Lower leg skin (tissue), 4 donors: Measurements from ENCODE around the gene SMO. TPM values are rescaled to one million over a fixed set of nuclear protein-coding genes. Genes with fewer than 3 reads are reported as not detected.
"Not testable (repeated sequence)": the region's sequence is repeated elsewhere in the genome, so short reads cannot be mapped to it uniquely, and the experiment has no call there.

ENCODE experiments used
- DNase-seq, 2 donors: peaks; one replicate each; pipeline ENCODE4 v3.0.0-alpha.2; 2019; ENCODE audit warnings: low spot score in 2 of 2
- H3K4me3 ChIP-seq: fragments of 200-600 bp; sonication (generic); 2 replicates; pipeline ENCODE4 v1.5.1; 2017; ENCODE audit warnings: mild to moderate bottlenecking, low read depth; ENCODE audit not compliant: poor library complexity, severe bottlenecking
- CTCF ChIP-seq, 3 donors: fragments of 450-650 bp; IDR thresholded peaks; one replicate each; pipeline ENCODE4 v1.5.1; 2016; ENCODE audit warnings: antibody characterized with exemption in 3 of 3, mild to moderate bottlenecking in 3 of 3, moderate library complexity in 2 of 3
- POLR2A ChIP-seq, 2 donors: fragments of 450-650 bp; IDR thresholded peaks; one replicate each; pipeline ENCODE4 v1.6.1; 2016 to 2017; ENCODE audit warnings: antibody characterized with exemption in 2 of 2, mild to moderate bottlenecking in 1 of 2, moderate library complexity in 1 of 2
- WGBS, 2 donors: methylation state at CpG; one replicate each; pipeline ENCODE4 v1.1.5; 2018; 5-methylcytosine and 5-hydroxymethylcytosine counted together
- intact Hi-C: fragments of 100-400 bp; cut with DNase I; formaldehyde crosslinking; loops from one replicate; pipeline ENCODE4 v1.15.0; 2023; ENCODE audit warnings: low total_unique reads
- total RNA-seq, 4 donors: library from RNA; depleted of rRNA; stranded (reverse); fragments of >200 nt; gene quantifications; one replicate each; pipeline ENCODE4 v1.1.0, GENCODE V29; 2016

SMO gene
- total RNA-seq, 4 donors from 2014 or later: 9.7 to 19.4 (median 14.7) TPM

DNA sequence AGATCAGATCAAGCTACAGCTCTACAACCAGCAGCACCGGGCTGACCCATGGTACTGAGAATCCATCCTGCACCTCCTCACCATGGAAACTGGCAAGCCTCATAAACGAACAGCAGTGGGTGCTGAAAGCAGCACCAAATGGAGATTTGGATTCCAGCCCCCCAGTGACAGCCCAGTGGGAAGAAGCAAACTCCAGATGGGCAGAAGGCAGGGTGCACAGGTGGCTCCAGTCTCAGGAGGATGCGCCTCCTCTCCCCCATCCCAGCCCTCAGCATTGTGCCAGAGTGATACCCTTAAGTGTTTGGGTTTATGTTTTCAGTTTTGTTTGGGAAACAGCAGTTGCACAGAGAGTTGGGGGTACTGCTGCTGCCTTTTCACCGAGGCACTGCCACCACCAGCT lies 20.6 kb upstream of the SMO start:
- TF ChIP-seq POLR2A (IDR thresholded peaks at IDR 0.05) (no peak), CTCF (IDR thresholded peaks at IDR 0.05) (no peak)
- intact Hi-C loops: loop anchor here (2.0 kb wide), 1 partner anchor 43 kb away; no protein-coding TSS in a partner anchor
- DNase-seq: no peak
- H3K4me3 ChIP-seq: no peak overlapping the region
- 65 to 81% methylated on average over 4 of the region's 4 CpGs for WGBS, 2 donors

GRCh38 chr7:129168231-129169021 lies 20.0 kb upstream of the SMO start:
- DNase-seq: no peak
- intact Hi-C loops: no loop called here
- TF ChIP-seq CTCF (IDR thresholded peaks at IDR 0.05): no peak
- no peak for TF ChIP-seq POLR2A (IDR thresholded peaks at IDR 0.05)
- H3K4me3 ChIP-seq: no peak overlapping the region
- WGBS, 2 donors: 26 to 33% methylated on average over 20 of the region's 20 CpGs

- intact Hi-C loops: no loop called here
- peak in 1 of 2 donors; percentile 89 for DNase-seq
- WGBS, 2 donors: 9 to 12% methylated on average over 31 to 34 of the region's 47 CpGs
Measured at GRCh38 chr7:129169171-129169671, 19.2 kb upstream of the SMO start.

DNA sequence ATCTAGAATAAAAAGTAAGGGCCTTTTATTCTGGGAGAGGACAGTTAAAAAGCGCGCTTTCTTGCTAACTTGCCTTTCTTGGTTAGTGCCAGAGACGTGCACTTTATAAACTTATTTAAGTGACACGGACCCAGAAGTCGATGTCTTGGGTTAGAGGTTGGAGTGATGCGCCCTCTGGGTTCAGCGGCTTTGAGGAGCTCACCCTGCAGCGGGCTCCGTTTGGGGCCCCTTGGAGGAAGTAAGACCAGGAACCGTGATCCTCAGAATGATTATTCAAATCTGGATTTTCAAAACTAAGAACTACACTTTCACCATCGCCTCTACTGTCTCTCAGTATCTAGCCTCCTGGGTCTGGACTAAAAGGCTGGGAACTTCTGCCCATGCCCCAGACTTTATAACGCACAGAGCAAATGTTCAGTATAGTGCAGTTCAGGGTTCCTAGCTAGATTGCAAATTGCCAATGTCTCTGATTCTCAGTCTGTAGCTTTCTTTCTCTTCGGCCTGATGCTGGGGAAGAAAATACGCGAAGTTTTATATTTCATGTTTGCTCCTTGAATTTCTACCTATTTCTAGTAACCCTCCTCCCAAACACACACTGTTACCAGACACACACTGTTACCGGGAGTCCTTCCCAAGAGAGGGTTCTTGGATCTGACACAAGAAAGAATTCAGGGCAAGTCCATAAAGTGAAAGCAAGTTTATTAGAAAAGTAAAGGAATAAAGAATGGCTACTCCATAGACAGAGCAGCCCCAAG lies 18.6 kb upstream of the SMO start:
- DNase-seq: no peak
- WGBS, 2 donors: 60 to 66% methylated on average over 16 of the region's 16 CpGs
- TF ChIP-seq POLR2A (IDR thresholded peaks at IDR 0.05) (no peak), CTCF (IDR thresholded peaks at IDR 0.05) (no peak)

More at GRCh38 chr7:129169171-129169671, 19.2 kb upstream of the SMO start:
- TF ChIP-seq CTCF (IDR thresholded peaks at IDR 0.05) (no peak), POLR2A (IDR thresholded peaks at IDR 0.05) (no peak)
- H3K4me3 ChIP-seq: peak overlapping the region; percentile 7

DNA sequence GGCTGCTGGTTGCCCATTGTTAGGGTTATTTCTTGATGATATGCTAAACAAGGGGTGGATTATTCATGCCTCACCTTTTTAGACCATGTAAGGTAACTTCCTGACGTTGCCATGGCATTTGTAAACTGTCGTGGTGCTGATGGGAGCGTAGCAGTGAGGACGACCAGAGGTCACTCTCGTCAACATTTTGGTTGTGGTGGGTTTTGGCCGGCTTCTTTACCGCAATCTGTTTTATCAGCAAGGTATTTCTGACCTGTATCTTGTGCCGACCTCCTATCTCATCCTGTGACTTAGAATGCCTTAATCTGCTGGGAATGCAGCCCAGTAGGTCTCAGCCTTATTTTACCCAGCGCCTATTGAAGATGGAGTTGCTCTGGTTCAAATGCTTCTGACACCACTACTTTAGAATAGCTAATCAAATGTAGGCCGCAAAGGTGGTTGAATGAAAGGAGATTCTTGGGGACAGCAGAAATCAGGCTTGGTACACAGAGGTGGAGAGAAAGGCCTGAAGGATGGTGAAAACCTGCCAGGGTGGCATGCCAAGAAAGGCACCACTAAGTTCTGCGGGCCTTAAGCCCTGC lies 17.9 kb upstream of the SMO start:
- no peak overlapping the region for H3K4me3 ChIP-seq
- TF ChIP-seq POLR2A (IDR thresholded peaks at IDR 0.05): no peak
- no peak for TF ChIP-seq CTCF (IDR thresholded peaks at IDR 0.05)
- intact Hi-C loops: no loop called here
- 92 to 95% methylated on average over 11 of the region's 11 CpGs for WGBS, 2 donors
- DNase-seq: peak in 1 of 2 donors; percentile 42

More for the DNA sequence above, 18.6 kb upstream of the SMO start:
- intact Hi-C loops: no loop called here
- H3K4me3 ChIP-seq: no peak overlapping the region

GRCh38 chr7:129173861-129174260 lies 14.6 kb upstream of the SMO start:
- WGBS, 2 donors: 96 to 98% methylated on average over 7 of the region's 7 CpGs
- intact Hi-C loops, H3K4me3 ChIP-seq, DNase-seq: not testable (repeated sequence)
